GM13977 (cell line): ENCODE measurements around the gene DLG5.
"Not testable (repeated sequence)": the region's sequence is repeated elsewhere in the genome, so short reads cannot be mapped to it uniquely, and the experiment has no call there.

ENCODE experiments used
- DNase-seq: peaks from one replicate; pipeline ENCODE4 v3.0.0; 2012; ENCODE audit warnings: low spot score
- in situ Hi-C: fragments of 300-500 bp; cut with MboI; formaldehyde crosslinking; loops from one replicate; pipeline ENCODE4 v1.12.0; 2022; ENCODE audit warnings: low sequenced_read_pairs, low pct_unique_long_range_greater_than_20kb, mixed read lengths, inconsistent platforms; ENCODE audit not compliant: unreplicated experiment
- TF ChIP-seq, protein P1 (sequence below): IDR thresholded peaks from 2 replicates; pipeline ENCODE4 v1.5.1; 2012; ENCODE audit warnings: mild to moderate bottlenecking, control low read depth; ENCODE audit not compliant: insufficient read depth; ENCODE audit errors: extremely low read depth, missing control alignments

Gene DLG5

DNA sequence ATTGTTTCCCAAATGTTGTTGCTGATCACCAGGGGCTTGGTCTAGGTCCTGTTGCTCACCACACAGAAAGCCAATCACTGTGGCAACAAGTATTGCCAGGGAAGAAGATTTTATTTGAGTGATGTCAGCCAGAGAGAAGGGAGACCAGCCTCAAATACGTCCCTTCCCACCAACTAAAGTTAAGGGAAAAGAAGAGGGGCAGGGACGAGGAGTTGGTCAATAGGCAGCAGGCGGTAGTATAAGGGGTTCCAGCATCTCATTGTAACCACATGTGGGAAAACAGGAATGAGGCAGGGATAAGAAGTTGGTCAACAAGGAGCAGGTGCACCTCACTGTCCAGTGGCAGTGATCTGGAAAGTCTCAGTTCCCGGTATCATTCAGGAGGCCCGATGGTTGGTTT, 150.1 kb downstream of the DLG5 start:
- in situ Hi-C loops = no loop called here
- TF ChIP-seq, protein P1, sequence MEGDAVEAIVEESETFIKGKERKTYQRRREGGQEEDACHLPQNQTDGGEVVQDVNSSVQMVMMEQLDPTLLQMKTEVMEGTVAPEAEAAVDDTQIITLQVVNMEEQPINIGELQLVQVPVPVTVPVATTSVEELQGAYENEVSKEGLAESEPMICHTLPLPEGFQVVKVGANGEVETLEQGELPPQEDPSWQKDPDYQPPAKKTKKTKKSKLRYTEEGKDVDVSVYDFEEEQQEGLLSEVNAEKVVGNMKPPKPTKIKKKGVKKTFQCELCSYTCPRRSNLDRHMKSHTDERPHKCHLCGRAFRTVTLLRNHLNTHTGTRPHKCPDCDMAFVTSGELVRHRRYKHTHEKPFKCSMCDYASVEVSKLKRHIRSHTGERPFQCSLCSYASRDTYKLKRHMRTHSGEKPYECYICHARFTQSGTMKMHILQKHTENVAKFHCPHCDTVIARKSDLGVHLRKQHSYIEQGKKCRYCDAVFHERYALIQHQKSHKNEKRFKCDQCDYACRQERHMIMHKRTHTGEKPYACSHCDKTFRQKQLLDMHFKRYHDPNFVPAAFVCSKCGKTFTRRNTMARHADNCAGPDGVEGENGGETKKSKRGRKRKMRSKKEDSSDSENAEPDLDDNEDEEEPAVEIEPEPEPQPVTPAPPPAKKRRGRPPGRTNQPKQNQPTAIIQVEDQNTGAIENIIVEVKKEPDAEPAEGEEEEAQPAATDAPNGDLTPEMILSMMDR = no peak
- DNase-seq = no peak

DNA sequence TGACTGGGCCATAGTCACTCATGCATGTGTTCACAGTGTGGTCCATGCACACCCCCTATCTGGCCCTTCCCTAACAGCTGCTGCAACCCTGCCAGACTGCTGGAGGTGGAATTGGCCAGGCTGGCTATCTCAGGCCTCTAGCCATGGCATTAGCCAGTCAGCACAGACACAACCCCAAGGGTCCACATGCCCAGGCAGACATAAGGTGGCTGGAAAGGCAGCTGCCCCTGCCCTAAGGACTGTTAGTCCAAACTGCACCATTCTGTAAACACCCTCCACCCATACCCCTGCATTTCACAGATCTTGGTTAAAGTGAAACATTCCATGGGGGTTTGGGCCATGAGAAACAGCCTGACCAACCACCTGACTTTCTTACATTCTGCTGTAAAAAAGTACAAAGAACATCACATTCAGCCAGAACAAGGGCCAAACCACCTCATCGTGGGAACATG, 151.6 kb downstream of the DLG5 start:
- in situ Hi-C loops = no loop called here
- DNase-seq = no peak
- TF ChIP-seq, protein P1 = no peak

- in situ Hi-C loops = no loop called here
- DNase-seq = no peak
- TF ChIP-seq, protein P1 = no peak
These were observed 152.7 kb downstream of the DLG5 start for GRCh38 chr10:77773631-77774426.

DNA sequence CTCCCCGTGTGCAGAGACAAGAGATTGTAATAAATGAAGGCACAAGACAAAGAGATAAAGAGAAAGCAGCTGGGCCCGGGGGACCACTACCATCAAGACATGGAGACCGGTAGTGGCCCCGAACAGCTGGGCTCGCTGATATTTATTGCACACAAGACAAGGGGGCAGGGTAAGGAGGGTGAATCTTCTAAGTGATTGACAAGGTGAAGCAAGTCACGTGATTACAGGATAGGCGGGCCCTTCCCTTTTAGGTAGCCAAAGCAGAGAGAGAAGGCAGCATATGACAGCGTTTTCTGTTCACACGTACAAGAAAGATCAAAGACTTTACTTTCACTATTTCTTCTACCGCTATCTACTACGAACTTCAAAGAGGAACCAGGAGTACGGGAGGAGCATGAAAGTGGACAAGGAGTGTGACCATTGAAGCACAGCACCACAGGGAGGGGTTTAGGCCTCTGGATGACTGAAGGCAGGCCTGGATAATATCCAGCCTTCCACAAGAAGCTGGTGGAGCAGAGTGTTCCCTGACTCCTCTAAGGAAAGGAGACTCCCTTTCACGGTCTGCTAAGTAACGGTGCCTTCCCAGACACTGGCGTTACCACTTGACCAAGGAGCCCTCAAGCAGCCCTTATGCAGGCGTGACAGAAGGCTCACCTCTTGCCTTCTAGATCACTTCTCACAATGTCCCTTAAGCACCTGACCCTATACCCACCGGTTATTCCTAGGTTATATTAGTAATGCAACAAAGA, 153.5 kb downstream of the DLG5 start:
- DNase-seq, in situ Hi-C loops: not testable (repeated sequence)

GRCh38 chr10:77771851-77772250, 154.7 kb downstream of the DLG5 start:
- TF ChIP-seq, protein P1 = no peak
- DNase-seq = no peak
- in situ Hi-C loops = no loop called here

GRCh38 chr10:77771450-77771849, 155.1 kb downstream of the DLG5 start:
- no peak for DNase-seq
- in situ Hi-C loops = no loop called here
- TF ChIP-seq, protein P1 = no peak

- in situ Hi-C loops = no loop called here
- no peak for DNase-seq
- TF ChIP-seq, protein P1 = no peak
These were observed 155.7 kb downstream of the DLG5 start for GRCh38 chr10:77770868-77771175.
